ENCODE data around the gene GARIN1A.

- TF ChIP-seq CTCF (IDR thresholded peaks at IDR 0.05; ENCODE audit: low read depth, low read length) (no peak), EZH2phosphoT487 (IDR thresholded peaks at IDR 0.05; ENCODE audit: low read depth) (no peak)
Observed at GRCh38 chr7:128691227-128691626, 19.1 kb downstream of the GARIN1A start.
